SK-N-SH treated with all-trans-retinoic acid at 6 μM for 48 hours (cell line): ENCODE measurements around the gene UROC1.

ENCODE experiments used
- ATAC-seq: fragments of 200-7000 bp; cut with Tn5 transposase; 3 replicates; pipeline ENCODE4 v1.9.1; 2020; ENCODE audit warnings: mild to moderate bottlenecking, moderate library complexity
- CSRNP3 ChIP-seq: fragments of 250-450 bp; sonication (Bioruptor Pico); IDR thresholded peaks from 2 replicates; pipeline ENCODE4 v1.5.1; 2021; ENCODE audit warnings: mild to moderate bottlenecking, moderate library complexity
- ESRRG ChIP-seq: fragments of 250-450 bp; sonication (Bioruptor Pico); IDR thresholded peaks from 2 replicates; pipeline ENCODE4 v1.6.1; 2021; ENCODE audit warnings: mild to moderate bottlenecking
- ISL1 ChIP-seq: fragments of 250-450 bp; sonication (Bioruptor Pico); IDR thresholded peaks from 2 replicates; pipeline ENCODE4 v2.1.2; 2022; ENCODE audit warnings: mild to moderate bottlenecking, moderate library complexity
- OSR1 ChIP-seq: fragments of 250-450 bp; sonication (Bioruptor Pico); IDR thresholded peaks from 2 replicates; pipeline ENCODE4 v1.8.0; 2022; ENCODE audit warnings: moderate library complexity, mild to moderate bottlenecking, inconsistent platforms
- SNAI2 ChIP-seq: fragments of 250-450 bp; sonication (Bioruptor Pico); IDR thresholded peaks from 2 replicates; pipeline ENCODE4 v1.5.0; 2020; ENCODE audit warnings: mild to moderate bottlenecking, moderate library complexity
- TCF4 ChIP-seq: fragments of 250-450 bp; sonication (Bioruptor Pico); IDR thresholded peaks from 2 replicates; pipeline ENCODE4 v1.8.0; 2021; ENCODE audit warnings: mild to moderate bottlenecking, moderate library complexity, borderline replicate concordance
- TOX ChIP-seq: fragments of 250-450 bp; sonication (Bioruptor Pico); IDR thresholded peaks from 2 replicates; pipeline ENCODE4 v1.8.0; 2021; ENCODE audit warnings: mild to moderate bottlenecking, moderate library complexity, borderline replicate concordance
- ZC3H10 ChIP-seq: fragments of 250-450 bp; sonication (Bioruptor Pico); IDR thresholded peaks from 2 replicates; pipeline ENCODE4 v1.5.1; 2021; ENCODE audit warnings: mild to moderate bottlenecking, moderate library complexity
- ZFP3 ChIP-seq: fragments of 250-450 bp; sonication (Bioruptor Pico); IDR thresholded peaks from 2 replicates; pipeline ENCODE4 v1.5.0; 2020; ENCODE audit warnings: mild to moderate bottlenecking, moderate library complexity
- ZNF565 ChIP-seq: fragments of 450-650 bp; formaldehyde crosslinking; conservative IDR thresholded peaks from 2 replicates; pipeline ENCODE4 v1.5.0; 2020; ENCODE audit warnings: low read depth, mild to moderate bottlenecking, moderate library complexity
- ZNF70 ChIP-seq: fragments of 450-650 bp; formaldehyde crosslinking; IDR thresholded peaks from 2 replicates; pipeline ENCODE4 v1.5.0; 2020; ENCODE audit warnings: mild to moderate bottlenecking, moderate library complexity
- ZNF8 ChIP-seq: fragments of 450-650 bp; formaldehyde crosslinking; IDR thresholded peaks from 2 replicates; pipeline ENCODE4 v1.5.0; 2020; ENCODE audit warnings: mild to moderate bottlenecking, moderate library complexity
- TF ChIP-seq, protein P1 (sequence below): fragments of 250-450 bp; sonication (Bioruptor Pico); IDR thresholded peaks from 2 replicates; pipeline ENCODE4 v1.8.0; 2020; ENCODE audit warnings: mild to moderate bottlenecking, moderate library complexity, borderline replicate concordance
- TF ChIP-seq, protein P2 (sequence below): fragments of 250-450 bp; sonication (Bioruptor Pico); IDR thresholded peaks from 2 replicates; pipeline ENCODE4 v1.5.1; 2020; ENCODE audit warnings: low read depth, mild to moderate bottlenecking, moderate library complexity
- TF ChIP-seq, protein P3 (sequence below): fragments of 250-450 bp; sonication (Bioruptor Pico); IDR thresholded peaks from 2 replicates; pipeline ENCODE4 v1.8.0; 2021; ENCODE audit warnings: low read depth, mild to moderate bottlenecking, moderate library complexity, borderline replicate concordance
- TF ChIP-seq, protein P4 (sequence below): fragments of 250-450 bp; sonication (Bioruptor Pico); IDR thresholded peaks from 2 replicates; pipeline ENCODE4 v1.5.0; 2020; ENCODE audit warnings: mild to moderate bottlenecking, moderate library complexity

UROC1 gene

GRCh38 chr3:126499401-126499800 is 18.2 kb downstream of the UROC1 start (continued):
- TF ChIP-seq, protein P1, sequence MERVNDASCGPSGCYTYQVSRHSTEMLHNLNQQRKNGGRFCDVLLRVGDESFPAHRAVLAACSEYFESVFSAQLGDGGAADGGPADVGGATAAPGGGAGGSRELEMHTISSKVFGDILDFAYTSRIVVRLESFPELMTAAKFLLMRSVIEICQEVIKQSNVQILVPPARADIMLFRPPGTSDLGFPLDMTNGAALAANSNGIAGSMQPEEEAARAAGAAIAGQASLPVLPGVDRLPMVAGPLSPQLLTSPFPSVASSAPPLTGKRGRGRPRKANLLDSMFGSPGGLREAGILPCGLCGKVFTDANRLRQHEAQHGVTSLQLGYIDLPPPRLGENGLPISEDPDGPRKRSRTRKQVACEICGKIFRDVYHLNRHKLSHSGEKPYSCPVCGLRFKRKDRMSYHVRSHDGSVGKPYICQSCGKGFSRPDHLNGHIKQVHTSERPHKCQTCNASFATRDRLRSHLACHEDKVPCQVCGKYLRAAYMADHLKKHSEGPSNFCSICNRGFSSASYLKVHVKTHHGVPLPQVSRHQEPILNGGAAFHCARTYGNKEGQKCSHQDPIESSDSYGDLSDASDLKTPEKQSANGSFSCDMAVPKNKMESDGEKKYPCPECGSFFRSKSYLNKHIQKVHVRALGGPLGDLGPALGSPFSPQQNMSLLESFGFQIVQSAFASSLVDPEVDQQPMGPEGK (CRISPR knock-in tag), result no peak

GRCh38 chr3:126498929-126499328 is 18.6 kb downstream of the UROC1 start:
- ATAC-seq, result no peak

DNA sequence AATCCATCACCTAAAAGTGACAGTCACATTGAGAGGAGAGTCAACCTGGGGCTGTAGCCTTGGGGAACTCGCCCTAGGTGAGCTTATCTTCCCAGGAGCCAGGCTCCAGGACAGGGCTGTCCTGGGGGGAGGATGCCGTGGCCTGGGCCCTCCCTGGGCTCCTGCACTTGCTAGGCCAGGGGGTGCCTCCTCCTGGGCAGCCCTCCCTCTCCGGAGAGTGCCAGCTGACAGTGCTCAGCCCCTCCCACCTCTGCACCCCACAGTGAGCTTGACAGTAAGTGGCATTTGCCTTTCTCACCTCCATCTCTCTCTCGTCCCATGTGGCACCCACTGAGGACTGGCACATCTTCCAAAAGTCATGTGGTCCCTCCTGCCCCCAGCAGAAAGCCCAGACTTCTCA is 19.1 kb downstream of the UROC1 start:
- ATAC-seq, result no peak
- TF ChIP-seq ESRRG (CRISPR knock-in tag) (no peak), ZNF565 (no peak), TOX (no peak), ISL1 (no peak), CSRNP3 (CRISPR knock-in tag) (no peak), ZC3H10 (CRISPR knock-in tag) (no peak)
- TF ChIP-seq, protein P2, sequence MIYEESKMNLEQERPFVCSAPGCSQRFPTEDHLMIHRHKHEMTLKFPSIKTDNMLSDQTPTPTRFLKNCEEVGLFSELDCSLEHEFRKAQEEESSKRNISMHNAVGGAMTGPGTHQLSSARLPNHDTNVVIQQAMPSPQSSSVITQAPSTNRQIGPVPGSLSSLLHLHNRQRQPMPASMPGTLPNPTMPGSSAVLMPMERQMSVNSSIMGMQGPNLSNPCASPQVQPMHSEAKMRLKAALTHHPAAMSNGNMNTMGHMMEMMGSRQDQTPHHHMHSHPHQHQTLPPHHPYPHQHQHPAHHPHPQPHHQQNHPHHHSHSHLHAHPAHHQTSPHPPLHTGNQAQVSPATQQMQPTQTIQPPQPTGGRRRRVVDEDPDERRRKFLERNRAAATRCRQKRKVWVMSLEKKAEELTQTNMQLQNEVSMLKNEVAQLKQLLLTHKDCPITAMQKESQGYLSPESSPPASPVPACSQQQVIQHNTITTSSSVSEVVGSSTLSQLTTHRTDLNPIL (CRISPR knock-in tag), result no peak
- TF ChIP-seq, protein P3, sequence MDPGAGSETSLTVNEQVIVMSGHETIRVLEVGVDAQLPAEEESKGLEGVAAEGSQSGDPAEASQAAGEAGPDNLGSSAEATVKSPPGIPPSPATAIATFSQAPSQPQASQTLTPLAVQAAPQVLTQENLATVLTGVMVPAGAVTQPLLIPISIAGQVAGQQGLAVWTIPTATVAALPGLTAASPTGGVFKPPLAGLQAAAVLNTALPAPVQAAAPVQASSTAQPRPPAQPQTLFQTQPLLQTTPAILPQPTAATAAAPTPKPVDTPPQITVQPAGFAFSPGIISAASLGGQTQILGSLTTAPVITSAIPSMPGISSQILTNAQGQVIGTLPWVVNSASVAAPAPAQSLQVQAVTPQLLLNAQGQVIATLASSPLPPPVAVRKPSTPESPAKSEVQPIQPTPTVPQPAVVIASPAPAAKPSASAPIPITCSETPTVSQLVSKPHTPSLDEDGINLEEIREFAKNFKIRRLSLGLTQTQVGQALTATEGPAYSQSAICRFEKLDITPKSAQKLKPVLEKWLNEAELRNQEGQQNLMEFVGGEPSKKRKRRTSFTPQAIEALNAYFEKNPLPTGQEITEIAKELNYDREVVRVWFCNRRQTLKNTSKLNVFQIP (CRISPR knock-in tag), result no peak

More at GRCh38 chr3:126498929-126499328, 18.6 kb downstream of the UROC1 start:
- TF ChIP-seq, protein P3 (CRISPR knock-in tag), result no peak
- TF ChIP-seq OSR1 (CRISPR knock-in tag), result no peak
- no peak for TF ChIP-seq TCF4 (CRISPR knock-in tag)
- TF ChIP-seq, protein P4, sequence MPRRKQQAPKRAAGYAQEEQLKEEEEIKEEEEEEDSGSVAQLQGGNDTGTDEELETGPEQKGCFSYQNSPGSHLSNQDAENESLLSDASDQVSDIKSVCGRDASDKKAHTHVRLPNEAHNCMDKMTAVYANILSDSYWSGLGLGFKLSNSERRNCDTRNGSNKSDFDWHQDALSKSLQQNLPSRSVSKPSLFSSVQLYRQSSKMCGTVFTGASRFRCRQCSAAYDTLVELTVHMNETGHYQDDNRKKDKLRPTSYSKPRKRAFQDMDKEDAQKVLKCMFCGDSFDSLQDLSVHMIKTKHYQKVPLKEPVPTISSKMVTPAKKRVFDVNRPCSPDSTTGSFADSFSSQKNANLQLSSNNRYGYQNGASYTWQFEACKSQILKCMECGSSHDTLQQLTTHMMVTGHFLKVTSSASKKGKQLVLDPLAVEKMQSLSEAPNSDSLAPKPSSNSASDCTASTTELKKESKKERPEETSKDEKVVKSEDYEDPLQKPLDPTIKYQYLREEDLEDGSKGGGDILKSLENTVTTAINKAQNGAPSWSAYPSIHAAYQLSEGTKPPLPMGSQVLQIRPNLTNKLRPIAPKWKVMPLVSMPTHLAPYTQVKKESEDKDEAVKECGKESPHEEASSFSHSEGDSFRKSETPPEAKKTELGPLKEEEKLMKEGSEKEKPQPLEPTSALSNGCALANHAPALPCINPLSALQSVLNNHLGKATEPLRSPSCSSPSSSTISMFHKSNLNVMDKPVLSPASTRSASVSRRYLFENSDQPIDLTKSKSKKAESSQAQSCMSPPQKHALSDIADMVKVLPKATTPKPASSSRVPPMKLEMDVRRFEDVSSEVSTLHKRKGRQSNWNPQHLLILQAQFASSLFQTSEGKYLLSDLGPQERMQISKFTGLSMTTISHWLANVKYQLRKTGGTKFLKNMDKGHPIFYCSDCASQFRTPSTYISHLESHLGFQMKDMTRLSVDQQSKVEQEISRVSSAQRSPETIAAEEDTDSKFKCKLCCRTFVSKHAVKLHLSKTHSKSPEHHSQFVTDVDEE (CRISPR knock-in tag), result no peak
- no peak for TF ChIP-seq CSRNP3 (CRISPR knock-in tag)
- TF ChIP-seq ZFP3, result no peak
- TF ChIP-seq, protein P1 (CRISPR knock-in tag), result no peak
- no peak for TF ChIP-seq SNAI2 (CRISPR knock-in tag)
- TF ChIP-seq, protein P2 (CRISPR knock-in tag), result no peak
- no peak for TF ChIP-seq ZNF8
- TF ChIP-seq ZNF70 (CRISPR knock-in tag), result no peak
- TF ChIP-seq TOX, result no peak
- TF ChIP-seq ZC3H10 (CRISPR knock-in tag), result no peak
- no peak for TF ChIP-seq ESRRG (CRISPR knock-in tag)
